EH (cell line): ENCODE data around the gene HIPK2.
"Not testable (repeated sequence)": the region's sequence is repeated elsewhere in the genome, so short reads cannot be mapped to it uniquely, and the experiment has no call there.

ENCODE experiments used
- DNase-seq: peaks from one replicate; pipeline ENCODE4 v3.0.0-alpha.2; 2015; ENCODE audit warnings: low read depth

HIPK2 gene

DNA sequence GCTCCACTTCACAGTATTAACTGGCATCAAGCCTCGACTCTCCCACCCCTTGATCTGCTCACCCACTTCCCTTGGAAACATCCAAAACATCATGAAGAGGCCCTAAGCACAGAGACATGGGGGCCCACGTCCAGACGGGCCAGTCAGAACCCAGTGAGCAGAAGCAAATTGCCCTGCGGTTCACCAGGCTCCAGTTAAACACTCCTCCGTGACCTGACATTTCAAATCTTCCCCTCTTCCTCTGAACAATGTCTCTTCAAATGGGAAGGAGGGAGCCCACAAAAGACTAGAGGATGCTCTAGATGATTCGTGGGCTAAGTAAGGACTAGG, 209.5 kb downstream of the HIPK2 start:
- no peak for DNase-seq

DNA sequence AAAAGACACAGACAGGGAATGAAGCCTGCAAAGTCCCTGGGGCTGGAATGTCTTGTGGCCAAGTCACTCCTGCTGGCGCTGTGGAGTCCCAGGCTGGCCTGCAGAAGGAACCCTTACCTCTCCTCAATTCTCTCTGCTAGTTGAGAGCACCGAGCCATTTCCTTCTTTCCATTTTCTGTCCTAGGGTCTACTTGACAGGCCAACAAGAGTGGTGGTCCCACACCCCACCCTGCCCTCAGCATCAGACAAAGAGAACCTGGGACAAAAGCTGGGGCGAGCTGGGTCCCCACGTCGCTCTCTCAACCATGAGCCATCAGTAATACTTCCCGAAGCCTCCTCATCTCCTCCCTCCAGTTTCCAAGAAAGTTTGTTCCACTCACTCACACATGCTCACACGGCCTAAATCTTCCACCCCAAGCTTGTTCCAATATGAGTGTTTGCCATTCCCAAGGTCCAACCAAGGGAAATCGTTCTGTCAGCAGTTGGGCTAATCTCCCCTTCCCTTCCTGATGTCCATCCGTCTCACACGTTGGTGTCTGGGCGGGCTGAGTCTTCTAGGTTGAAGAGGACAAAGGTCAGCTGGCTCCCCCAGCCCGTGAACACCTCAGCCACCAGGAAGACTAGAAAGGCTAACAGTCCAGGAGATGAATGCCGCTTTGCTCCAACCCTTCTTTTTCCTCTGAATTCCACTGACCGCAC, 210.0 kb downstream of the HIPK2 start:
- DNase-seq = no peak

DNA sequence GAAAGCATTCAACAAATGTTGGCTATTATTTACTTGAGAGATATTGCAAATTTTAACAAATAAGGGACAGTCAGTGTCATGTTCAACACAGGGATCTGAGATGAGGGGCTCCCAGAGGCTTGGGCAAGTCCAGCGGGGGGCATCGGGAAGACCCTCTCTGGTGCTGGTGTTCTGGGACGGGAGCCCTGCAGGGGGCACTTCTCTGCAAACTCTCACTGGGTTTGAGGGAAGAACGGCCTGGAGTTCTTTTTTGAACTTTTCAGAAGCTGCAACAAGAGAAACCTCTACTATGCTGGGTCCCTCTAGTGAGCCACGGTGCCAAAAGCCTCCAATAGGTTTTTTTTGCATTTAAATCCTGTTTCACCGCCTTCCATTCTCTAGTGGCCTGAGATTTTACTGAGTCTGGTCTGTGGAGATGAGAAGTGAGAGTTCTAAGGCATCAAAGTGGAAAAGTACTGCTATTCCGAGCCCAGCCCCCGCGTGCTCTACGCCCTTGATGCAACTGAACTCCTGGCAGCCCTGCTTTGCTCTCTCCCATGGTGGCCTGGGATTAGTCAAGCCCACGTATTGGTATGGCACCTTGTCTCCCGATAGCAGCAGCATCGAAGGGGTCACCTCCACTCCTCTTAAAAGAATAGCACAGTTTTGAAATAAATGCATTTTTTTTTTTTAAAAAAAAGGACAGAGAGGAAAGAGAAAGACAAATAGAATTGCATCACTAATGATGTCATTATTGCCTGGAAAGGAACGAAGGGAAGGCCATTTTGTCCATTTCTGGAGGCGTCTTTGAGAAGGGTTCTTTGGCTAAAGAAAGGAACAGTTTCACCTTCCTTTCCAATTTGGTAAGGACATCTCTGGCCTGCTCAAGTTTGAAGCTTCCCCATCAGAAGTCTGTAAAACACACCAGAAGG, 210.8 kb downstream of the HIPK2 start:
- DNase-seq = no peak

DNA sequence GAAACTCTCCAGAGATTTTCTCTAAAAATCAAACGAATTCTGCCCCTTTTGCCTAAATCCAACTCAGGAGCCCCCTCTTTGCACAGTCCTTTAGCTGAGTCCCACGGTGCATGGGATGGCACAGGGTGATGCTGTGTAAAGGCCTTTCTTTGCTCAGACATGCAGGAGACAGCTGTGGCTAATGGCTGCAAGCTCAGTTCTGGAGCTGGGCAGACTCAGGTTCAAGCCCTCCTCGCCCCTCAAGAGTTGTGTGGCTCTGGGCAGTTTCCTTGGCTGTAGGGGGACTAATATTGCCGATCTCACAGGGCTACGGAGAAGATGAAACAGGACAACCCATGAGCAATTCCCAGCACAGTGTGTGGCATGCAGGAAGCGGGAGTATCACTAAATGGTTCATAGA, 211.7 kb downstream of the HIPK2 start:
- DNase-seq = no peak

DNA sequence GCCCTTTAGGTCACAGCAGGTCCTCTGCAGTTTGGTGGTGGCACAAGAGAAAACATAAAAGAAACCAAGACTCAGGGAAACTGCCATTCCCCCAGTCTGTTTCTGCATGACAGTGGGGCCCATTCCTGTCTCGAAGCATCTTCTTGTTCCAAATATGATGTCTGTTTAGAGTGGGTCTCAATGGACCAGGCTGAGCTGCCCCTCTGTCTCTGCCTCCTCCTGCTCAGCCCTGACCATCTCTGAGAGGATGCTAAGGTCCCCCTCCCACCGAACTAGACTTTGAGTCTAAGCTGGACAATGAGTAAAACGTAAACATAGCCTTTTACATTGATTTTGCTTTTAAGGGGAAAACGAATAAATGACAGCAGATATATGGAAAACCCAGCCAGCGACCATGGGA, 213.9 kb downstream of the HIPK2 start:
- no peak for DNase-seq

DNA sequence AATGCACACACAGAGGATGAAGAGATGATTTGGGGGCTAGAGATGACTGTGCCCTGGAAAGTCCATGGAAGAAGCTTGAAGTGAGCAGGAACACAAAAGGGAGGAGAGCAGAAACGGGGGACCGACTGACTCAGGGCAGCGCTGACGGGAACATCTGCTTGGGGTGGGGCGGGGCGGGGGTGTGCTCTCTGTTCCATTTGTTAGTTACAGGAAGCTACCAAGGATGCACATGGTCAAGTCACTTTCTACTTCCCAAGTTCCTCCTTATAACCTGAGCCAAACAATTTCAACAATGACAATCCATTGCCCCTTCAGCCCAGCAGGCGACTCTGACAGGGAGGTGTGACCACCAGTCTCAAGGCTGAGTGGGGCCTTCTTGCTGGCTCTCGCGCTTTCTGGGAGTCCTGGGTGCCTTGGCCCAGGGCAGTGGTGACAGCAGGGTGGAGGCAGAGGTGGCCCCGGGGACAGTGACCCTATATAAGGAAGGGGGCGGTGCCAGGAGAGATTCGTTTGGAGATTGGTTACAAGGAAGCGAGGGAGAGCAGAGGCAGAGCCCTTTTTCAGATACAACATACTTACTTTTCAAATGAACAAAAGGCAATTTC, 214.7 kb downstream of the HIPK2 start:
- no peak for DNase-seq

DNA sequence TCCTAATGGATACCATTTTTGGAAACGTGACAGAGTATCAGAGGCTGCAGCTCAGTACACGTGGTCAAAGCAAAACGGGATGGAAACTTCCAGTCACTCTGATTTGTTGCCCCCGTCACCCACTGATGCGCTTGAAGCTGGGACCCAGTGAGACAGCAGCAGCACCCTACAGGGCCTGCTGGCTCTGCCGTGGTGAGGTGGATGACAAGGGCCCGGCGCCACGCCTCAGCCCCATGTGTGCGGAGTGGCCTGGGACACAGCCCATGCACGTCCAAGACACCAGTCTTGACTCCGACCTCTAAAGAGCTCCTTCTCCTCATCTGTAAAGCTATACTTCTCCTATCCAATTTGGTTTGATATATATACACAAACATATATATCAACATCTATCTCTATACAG, 215.3 kb downstream of the HIPK2 start:
- DNase-seq = no peak

DNA sequence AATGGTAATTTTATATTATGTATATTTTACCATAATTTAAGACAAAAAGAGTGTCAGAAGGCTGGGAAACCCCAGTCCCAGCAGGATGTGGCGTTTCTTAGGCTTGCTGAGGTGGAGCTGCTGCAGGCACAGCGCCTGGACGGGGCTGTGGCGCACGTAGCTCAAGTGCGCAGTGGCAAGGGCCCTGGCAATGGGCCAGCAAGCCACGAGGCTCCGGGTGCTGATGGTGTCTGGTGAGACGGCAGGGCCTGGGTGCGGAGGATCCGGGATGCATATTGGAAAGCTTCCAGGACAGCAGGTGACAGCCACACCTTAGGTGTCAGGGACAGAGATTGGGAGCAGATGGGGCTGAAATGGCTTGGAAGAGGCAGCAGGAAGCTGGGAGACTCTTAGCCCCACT, 217.1 kb downstream of the HIPK2 start:
- DNase-seq = no peak

DNA sequence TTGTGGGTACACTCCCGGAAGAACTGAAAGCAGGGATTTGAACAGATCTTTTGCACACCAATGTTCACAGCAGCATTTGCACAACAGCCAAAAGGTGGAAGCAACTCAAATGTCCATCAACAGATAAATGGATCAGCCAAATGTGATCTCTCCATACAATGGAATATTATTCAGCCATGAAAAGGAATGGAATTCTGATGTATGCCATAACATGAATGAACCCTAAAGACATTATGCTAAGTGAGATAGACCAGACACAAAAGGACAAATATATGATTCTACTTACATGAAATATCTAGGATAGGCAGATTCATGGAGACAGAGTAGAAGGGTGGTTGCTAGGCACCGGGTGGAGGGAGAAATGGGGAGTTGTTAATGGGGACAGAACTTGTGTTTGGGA, 217.6 kb downstream of the HIPK2 start:
- no peak for DNase-seq

DNA sequence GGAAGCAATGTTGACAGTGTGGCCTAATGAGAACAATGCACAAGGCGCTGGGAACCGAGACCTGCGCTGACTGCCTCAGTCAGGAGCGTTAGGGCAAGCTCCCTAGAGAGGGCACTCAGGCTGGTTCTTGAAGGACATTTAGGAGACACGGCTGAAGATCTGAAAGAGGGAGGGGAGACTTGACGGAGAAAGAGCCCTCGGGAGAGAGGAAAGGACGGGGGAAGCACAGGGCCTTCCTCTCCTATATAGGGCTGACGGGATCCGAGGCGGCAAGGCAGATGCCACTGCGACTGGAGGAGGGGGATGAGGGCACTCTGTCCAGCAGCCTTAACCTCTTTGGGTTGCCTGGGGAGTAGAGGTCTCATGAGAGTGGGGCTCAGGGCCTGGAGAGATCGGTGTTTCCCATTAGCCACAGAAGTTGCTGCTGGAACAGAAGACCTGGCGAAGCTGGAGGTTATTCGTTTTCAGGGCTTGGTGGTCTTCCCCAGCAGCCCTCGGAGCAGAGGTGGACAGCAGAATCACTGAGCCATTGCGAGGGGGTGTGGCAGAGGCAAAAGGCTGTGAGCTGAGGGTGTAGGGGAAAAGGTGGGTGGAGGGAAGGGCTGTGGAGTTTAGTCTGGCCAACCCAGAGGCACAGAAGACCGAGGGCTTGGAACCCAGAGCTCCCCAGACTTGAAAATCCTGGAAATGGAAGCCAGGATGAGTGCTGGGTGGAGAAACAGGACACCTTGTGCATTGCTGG, 218.3 kb downstream of the HIPK2 start:
- DNase-seq = no peak

DNA sequence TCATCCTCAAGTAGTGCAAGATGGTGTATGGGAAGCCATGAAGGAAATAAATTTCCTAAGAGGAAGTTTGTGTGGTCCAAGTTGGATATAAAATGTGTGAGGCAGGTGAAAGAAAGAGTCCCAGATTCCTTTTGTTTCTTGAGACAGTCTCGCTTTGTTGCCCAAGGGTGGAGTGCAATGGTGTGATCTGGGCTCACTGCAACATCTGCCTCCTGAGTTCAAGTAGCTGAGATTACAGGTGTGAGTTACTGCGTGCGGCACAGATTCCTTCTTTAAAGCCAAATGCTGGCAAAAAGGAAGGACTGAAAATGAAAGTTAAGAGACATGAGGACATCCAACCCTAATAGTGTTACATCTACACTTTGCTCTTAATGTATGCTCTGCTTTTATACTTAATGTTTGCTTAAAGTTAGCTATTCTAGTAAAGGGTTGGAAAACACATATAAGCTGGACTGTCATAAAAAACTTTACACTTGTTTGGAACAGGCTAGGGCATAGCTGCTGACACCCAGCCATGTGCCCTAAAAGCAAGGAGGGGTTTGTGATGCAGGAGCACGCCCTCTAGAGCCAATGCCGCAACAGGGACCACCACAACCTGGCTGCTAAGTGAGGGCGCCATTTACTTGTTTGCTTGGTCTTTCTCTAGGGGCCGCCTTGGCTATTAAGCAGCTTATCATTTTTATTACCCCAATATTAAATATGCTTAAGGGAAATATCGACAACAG, 219.8 kb downstream of the HIPK2 start:
- no peak for DNase-seq

DNA sequence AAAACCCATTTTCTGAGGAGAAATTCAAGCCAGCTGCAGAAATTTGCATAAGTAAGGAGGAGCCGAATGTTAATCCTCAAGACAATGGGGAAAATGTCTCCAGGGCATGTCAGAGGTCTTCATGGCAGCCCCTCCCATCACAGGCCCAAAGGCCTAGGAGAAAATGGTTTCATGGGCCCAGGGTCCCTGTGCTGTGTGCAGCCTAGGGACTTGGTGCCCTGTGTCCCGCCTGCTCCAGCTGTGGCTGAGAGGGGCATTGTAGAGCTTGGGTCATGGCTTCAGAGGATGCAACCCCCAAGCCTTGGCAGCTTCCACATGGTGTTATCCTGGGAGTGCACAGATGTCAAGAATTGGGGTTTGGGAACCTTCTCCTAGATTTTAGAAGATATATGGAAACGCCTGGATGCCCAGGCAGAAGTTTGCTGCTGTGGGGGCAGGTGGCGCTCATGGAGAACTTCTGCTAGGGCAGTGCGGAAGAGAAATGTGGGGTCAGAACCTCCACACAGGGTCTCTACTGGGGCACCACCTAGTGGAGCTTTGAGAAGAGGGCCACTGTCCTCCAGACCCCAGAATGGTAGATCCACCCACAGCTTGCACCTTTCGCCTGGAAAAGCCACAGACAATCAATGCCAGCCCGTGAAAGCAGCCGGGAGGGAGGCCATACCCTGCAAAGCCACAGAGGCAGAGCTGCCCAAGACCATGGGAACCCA, 223.7 kb downstream of the HIPK2 start:
- not testable (repeated sequence) for DNase-seq

DNA sequence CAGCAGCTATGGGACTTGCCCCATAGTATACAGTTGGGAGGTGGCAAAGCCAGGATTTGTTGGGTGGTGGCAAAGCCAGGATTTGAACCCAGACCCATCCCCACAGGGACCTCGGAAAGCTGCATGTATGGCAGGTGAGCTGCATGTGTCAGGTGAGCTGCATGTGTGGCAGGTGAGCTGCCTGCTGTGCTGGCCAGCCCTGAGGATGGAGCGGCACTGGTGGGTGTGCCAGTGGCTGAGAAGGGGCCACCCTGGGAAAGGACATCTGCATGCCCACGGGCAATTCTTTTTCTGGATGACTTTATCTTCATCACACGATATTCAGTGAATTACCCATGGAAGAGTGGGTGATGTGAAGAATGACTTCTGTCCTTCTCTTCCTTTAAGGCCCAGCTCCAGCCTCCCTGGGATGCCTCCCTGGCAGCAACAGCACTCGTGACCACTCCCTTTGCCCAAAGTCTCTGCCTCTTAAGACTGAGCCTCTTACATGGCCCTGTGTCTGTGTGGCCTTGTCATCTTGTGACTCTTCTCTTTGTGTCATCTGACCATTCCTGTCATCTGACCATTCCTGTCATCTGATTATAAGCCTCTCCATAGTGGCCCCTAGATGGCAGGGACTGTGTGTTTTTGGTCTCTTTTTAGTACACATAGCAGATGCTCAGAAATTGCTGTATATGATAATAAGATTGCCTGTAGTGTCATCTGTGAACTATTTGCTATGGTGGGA, 229.3 kb downstream of the HIPK2 start:
- no peak for DNase-seq

DNA sequence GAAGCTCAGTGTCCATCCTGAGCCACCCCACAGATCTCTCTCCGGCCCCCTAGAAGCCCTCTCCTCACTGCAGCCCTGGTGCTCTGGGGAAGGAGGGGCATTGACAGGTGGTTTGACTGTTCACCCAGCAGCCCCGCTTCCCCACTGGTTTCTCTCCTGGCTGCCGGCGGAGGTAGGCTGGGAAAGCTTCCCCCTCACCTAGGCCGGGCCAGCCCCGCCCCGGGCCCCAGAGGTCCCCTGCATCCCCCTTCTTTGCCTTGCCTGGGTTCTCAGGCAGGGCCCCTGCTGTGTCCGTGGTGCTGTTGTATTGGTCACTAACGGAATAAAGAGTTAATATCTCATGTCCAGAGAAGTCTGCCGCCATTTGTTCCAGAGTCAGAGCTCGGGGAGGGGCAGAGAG, 233.2 kb downstream of the HIPK2 start:
- no peak for DNase-seq

DNA sequence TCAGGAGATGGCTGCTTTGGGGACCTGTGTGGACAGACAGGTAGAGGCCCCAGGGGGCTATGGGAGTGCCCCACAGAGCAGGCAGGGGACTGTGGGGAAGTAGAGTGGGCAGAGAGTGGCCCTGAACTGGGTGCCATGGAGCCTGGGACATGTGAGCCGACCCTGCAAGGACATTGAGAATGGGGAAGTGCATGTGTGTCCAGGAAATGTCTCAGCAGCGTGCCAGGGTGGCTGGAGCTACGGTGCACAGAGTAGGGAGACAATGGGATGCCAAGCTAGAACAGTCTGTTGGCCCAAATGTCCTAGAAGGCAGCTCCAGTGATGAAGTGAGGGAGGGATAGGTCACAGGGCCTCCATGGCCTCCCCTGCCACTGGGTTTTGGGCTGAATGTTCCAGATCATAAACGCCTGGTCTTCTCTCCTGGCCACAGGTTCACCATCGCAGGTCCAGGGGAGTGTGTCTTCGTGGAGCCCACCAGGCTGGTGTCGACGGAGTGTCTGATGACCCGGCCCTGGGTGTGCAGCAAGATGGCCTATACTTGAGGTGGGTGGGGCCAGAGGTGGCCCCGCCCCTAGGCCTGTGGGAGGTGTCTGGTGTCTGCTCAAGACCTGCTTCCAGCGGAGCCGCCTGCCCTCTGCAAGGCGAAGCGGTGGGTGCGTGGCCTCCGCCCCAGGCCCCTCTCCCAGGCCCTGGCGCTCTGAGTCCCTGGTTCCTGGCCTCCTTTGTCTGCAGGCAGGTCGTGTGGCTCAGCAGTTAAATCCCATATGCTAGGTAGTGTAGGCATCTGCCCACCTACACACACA, 233.8 kb downstream of the HIPK2 start:
- no peak for DNase-seq

DNA sequence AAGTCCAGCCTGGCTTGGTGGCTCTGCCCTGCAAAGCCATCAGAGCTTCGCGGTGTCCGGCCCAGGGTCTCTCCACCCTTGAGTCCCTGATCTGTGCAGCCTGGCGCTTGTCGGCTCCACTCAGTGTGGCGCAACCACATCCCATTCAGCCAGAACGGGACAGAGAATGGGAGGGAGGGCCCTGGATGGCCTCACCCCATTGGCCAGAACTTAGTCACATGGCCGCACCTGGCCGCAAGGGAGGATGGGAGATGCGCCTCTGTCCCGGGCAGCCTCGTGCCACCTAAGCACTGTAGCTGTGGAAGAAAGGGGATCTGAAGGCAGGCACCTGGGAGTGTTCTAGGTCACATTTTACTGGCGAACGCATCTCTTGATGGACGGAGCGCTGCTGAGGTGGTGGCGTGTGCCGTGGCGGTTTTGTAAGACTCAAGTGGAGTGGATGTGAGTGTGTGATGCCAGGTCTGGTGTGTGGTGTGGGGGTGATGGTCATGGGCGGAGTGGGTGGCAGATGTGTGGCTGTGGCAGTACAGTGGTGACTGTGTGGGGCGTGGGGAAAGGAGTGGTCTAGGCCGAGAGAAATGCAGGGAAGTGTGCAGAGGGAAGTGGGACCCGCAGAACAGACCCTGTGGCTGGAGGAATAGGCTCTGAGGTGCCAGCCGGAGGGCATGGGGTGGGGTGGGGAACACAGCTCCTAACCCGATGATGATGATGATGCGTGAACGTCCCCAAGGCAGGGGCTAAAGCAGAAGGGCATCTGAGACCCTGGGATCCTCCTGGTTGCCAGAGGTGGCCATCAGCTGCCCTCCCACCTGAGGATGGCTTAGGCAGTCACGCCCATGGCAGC, 235.3 kb downstream of the HIPK2 start:
- DNase-seq = no peak

DNA sequence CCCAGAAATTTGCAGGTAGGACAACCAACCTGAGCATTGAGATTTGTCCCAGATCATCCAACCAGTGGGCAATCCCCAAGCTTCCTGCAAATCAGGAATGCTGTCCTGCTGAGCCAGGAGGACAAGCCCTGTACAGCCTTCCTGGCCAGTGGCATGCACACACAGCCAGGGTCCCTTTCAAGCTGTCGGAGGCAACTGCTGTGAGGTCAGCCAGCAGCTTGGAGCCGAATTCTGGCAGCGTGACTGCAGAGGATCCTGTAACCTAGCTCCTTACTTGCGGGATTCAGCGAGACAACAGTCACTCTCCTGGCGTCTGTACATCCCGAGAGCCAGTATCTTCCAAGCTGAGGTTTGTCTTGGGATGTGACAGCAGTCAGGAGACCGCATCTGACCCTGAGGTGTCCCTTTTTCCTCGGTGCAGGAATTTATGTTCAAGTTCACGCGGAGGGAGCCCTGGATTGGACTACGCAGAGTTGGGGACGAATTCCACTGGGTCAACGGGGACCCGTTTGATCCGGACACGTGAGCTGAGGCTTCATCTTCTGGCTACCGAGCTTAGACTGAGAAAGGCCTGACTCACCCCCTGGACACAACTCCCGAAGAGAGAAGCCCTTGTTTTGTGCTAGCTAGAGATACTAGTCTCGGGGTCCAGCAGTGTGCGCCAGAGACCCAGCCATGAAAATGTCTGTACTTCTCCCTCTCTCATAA, 236.0 kb downstream of the HIPK2 start:
- DNase-seq = peak; percentile 11

DNA sequence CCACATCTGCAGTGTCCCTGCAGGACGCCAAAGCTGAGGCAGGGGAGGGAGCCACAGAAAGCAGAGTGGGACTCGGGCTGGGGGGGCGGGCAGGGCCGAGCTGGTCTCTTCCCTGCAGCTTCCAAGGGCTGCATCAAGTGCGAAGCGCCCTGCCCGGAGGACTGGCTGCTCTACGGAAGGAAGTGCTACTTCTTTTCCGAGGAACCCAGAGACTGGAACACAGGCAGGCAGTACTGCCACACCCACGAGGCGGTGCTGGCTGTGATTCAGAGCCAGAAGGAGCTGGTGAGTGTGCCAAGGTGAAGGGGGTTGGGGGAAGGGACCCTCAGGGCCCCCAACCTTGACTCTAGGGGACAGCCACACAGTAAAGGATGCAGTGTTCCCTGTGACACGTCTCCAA, 237.6 kb downstream of the HIPK2 start:
- DNase-seq = no peak
